ENCODE results near the gene PCCA. TPM values are rescaled to one million over a fixed set of nuclear protein-coding genes. Genes with fewer than 3 reads are reported as not detected.

The PCCA gene
- total and polyA plus RNA-seq, 2 of the 13 experiments (the other 11 are each of a cell fraction or from before 2014, with no cell fraction given) = 15.0 to 32.2 TPM

DNA sequence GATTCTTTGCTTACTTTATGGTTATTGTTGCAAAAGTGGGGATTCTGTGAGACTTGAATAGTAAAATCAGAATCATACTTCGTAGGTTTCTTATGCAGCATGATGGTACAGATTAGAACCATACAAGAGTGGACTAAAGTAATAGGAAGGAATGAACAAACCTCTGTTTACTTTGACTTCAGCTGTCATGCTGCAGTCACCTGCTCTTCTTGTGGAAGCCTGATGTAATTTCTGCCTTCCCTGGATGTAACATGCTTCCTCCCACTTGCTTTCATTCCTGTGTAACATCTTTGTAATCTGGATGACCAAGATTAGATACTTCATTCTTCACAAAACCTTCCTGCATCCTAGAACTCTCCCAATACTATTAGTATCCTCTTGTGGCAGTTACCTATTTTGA, 235.0 kb downstream of the PCCA start (continued):
- TF ChIP-seq SP2 (CRISPR knock-in tag; IDR thresholded peaks at IDR 0.05) (no peak), SMAD1 (CRISPR knock-in tag; IDR thresholded peaks at IDR 0.05; ENCODE audit: borderline replicate concordance, low read depth) (no peak), SNAI1 (CRISPR knock-in tag; IDR thresholded peaks at IDR 0.05; ENCODE audit: borderline replicate concordance) (no peak), HNRNPLL (IDR thresholded peaks at IDR 0.05; ENCODE audit: low read depth, low read length, poor library complexity, severe bottlenecking) (no peak), ZNF331 (CRISPR knock-in tag; IDR thresholded peaks at IDR 0.05) (no peak), SOX5 (CRISPR knock-in tag; IDR thresholded peaks at IDR 0.05; ENCODE audit: borderline replicate concordance) (peak; percentile 15; the same call in 1 of the 2 replicates), ZNF496 (CRISPR knock-in tag; IDR thresholded peaks at IDR 0.05; ENCODE audit: insufficient replicate concordance) (no peak), POLR2G (IDR thresholded peaks at IDR 0.05; ENCODE audit: low read depth, low read length) (no peak), TEAD2 (CRISPR knock-in tag; IDR thresholded peaks at IDR 0.05) (no peak), SP4 (CRISPR knock-in tag; IDR thresholded peaks at IDR 0.05) (no peak), RAD21 (CRISPR knock-in tag; IDR thresholded peaks at IDR 0.05) (no peak), KAT8 (CRISPR knock-in tag; IDR thresholded peaks at IDR 0.05) (no peak), ZSCAN12 (CRISPR knock-in tag; IDR thresholded peaks at IDR 0.05) (no peak)
- TF ChIP-seq, protein P1, sequence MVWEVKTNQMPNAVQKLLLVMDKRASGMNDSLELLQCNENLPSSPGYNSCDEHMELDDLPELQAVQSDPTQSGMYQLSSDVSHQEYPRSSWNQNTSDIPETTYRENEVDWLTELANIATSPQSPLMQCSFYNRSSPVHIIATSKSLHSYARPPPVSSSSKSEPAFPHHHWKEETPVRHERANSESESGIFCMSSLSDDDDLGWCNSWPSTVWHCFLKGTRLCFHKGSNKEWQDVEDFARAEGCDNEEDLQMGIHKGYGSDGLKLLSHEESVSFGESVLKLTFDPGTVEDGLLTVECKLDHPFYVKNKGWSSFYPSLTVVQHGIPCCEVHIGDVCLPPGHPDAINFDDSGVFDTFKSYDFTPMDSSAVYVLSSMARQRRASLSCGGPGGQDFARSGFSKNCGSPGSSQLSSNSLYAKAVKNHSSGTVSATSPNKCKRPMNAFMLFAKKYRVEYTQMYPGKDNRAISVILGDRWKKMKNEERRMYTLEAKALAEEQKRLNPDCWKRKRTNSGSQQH (CRISPR knock-in tag; IDR thresholded peaks at IDR 0.05; ENCODE audit: low read depth) = no peak
- TF ChIP-seq, protein P2, sequence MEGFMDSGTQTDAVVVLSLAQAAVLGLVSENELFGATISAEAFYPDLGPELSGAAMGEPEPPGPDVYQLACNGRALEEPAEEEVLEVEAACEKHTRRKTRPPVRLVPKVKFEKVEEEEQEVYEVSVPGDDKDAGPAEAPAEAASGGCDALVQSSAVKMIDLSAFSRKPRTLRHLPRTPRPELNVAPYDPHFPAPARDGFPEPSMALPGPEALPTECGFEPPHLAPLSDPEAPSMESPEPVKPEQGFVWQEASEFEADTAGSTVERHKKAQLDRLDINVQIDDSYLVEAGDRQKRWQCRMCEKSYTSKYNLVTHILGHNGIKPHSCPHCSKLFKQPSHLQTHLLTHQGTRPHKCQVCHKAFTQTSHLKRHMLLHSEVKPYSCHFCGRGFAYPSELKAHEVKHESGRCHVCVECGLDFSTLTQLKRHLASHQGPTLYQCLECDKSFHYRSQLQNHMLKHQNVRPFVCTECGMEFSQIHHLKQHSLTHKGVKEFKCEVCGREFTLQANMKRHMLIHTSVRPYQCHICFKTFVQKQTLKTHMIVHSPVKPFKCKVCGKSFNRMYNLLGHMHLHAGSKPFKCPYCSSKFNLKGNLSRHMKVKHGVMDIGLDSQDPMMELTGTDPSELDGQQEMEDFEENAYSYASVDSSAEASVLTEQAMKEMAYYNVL (CRISPR knock-in tag; IDR thresholded peaks at IDR 0.05; ENCODE audit: borderline replicate concordance) = no peak
- TF ChIP-seq, protein P3, sequence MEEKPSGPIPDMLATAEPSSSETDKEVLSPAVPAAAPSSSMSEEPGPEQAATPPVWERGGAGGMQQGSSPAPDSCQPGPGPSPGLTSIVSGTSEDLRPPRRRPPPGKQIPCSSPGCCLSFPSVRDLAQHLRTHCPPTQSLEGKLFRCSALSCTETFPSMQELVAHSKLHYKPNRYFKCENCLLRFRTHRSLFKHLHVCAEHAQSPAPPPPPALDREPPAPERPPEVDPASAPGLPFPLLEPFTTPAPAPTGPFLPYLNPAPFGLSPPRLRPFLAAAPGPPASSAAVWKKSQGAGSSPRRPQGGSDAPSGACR (CRISPR knock-in tag; IDR thresholded peaks at IDR 0.05) = no peak
- TF ChIP-seq, protein P4, sequence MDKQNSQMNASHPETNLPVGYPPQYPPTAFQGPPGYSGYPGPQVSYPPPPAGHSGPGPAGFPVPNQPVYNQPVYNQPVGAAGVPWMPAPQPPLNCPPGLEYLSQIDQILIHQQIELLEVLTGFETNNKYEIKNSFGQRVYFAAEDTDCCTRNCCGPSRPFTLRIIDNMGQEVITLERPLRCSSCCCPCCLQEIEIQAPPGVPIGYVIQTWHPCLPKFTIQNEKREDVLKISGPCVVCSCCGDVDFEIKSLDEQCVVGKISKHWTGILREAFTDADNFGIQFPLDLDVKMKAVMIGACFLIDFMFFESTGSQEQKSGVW (CRISPR knock-in tag; IDR thresholded peaks at IDR 0.05; ENCODE audit: borderline replicate concordance) = no peak
- TF ChIP-seq, protein P5, sequence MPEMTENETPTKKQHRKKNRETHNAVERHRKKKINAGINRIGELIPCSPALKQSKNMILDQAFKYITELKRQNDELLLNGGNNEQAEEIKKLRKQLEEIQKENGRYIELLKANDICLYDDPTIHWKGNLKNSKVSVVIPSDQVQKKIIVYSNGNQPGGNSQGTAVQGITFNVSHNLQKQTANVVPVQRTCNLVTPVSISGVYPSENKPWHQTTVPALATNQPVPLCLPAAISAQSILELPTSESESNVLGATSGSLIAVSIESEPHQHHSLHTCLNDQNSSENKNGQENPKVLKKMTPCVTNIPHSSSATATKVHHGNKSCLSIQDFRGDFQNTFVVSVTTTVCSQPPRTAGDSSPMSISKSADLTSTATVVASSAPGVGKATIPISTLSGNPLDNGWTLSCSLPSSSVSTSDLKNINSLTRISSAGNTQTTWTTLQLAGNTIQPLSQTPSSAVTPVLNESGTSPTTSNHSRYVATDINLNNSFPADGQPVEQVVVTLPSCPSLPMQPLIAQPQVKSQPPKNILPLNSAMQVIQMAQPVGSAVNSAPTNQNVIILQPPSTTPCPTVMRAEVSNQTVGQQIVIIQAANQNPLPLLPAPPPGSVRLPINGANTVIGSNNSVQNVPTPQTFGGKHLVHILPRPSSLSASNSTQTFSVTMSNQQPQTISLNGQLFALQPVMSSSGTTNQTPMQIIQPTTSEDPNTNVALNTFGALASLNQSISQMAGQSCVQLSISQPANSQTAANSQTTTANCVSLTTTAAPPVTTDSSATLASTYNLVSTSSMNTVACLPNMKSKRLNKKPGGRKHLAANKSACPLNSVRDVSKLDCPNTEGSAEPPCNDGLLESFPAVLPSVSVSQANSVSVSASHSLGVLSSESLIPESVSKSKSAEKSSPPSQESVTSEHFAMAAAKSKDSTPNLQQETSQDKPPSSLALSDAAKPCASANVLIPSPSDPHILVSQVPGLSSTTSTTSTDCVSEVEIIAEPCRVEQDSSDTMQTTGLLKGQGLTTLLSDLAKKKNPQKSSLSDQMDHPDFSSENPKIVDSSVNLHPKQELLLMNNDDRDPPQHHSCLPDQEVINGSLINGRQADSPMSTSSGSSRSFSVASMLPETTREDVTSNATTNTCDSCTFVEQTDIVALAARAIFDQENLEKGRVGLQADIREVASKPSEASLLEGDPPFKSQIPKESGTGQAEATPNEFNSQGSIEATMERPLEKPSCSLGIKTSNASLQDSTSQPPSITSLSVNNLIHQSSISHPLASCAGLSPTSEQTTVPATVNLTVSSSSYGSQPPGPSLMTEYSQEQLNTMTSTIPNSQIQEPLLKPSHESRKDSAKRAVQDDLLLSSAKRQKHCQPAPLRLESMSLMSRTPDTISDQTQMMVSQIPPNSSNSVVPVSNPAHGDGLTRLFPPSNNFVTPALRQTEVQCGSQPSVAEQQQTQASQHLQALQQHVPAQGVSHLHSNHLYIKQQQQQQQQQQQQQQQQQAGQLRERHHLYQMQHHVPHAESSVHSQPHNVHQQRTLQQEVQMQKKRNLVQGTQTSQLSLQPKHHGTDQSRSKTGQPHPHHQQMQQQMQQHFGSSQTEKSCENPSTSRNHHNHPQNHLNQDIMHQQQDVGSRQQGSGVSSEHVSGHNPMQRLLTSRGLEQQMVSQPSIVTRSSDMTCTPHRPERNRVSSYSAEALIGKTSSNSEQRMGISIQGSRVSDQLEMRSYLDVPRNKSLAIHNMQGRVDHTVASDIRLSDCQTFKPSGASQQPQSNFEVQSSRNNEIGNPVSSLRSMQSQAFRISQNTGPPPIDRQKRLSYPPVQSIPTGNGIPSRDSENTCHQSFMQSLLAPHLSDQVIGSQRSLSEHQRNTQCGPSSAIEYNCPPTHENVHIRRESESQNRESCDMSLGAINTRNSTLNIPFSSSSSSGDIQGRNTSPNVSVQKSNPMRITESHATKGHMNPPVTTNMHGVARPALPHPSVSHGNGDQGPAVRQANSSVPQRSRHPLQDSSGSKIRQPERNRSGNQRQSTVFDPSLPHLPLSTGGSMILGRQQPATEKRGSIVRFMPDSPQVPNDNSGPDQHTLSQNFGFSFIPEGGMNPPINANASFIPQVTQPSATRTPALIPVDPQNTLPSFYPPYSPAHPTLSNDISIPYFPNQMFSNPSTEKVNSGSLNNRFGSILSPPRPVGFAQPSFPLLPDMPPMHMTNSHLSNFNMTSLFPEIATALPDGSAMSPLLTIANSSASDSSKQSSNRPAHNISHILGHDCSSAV (CRISPR knock-in tag; IDR thresholded peaks at IDR 0.05; ENCODE audit: borderline replicate concordance) = no peak
